Bronchial epithelial cell (primary cell): Measurements from ENCODE around the gene GRPR. TPM values are rescaled to one million over a fixed set of nuclear protein-coding genes. Genes with fewer than 3 reads are reported as not detected.
"Not testable (repeated sequence)": the region's sequence is repeated elsewhere in the genome, so short reads cannot be mapped to it uniquely, and the experiment has no call there.

Experiments
- DNase-seq: peaks from one replicate; pipeline ENCODE4 v3.0.0-alpha.2; 2010; ENCODE audit warnings: low read depth
- FAIRE-seq: peaks from 2 replicates; lab custom pipeline; 2011; peaks lifted over from hg19 to GRCh38; lab: Jason Lieb, UNC
- H3K27me3 ChIP-seq: 2 replicates; pipeline ENCODE4 v1.5.1; 2011; ENCODE audit warnings: low read length; ENCODE audit not compliant: control insufficient read depth, insufficient read depth
- H3K36me3 ChIP-seq: 2 replicates; pipeline ENCODE4 v1.5.1; 2011; ENCODE audit warnings: low read length; ENCODE audit not compliant: control insufficient read depth, insufficient read depth
- H3K4me3 ChIP-seq: 2 replicates; pipeline ENCODE4 v1.5.1; 2011; ENCODE audit warnings: mild to moderate bottlenecking, low read depth, low read length, control low read depth
- CTCF ChIP-seq: IDR thresholded peaks from 2 replicates; pipeline ENCODE4 v1.5.1; 2011; ENCODE audit warnings: mild to moderate bottlenecking, moderate library complexity, low read length, control low read depth, inconsistent platforms; ENCODE audit not compliant: insufficient read depth, severe bottlenecking
- total RNA-seq: library from RNA; depleted of rRNA; stranded (reverse); fragments of >200 nt; gene quantifications from 2 replicates; pipeline ENCODE4 v1.2.1, GENCODE V29; 2014

GRPR gene
- total RNA-seq, 1 donor from 2014 or later, result not detected

DNA sequence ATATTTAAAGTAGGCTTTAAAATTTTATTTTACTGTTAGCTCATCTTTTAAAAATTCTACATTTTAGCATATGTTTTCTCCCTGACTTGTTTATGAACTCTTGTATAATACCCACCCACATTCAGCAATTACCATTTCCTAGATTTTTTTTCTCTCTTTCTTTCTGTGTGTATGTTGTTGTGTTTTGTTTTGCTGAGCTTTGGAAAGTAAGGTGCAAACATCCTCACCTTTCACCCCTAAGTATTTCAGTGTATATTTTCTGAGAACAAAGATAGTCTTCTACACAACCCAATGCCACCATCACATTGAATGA is 18.8 kb downstream of the GRPR start:
- no peak for DNase-seq
- no peaks in the 10 kb centered on the region for H3K36me3 ChIP-seq
- FAIRE-seq, result no peak
- H3K4me3 ChIP-seq, result no peak overlapping the region
- TF ChIP-seq CTCF, result no peak
- H3K27me3 ChIP-seq, result no peaks in the 10 kb centered on the region

GRCh38 chrX:16143968-16144367 is 20.6 kb downstream of the GRPR start:
- DNase-seq (no peak), FAIRE-seq (no peak)
- Histone ChIP-seq H3K4me3 (no peak overlapping the region), H3K27me3 (no peaks in the 10 kb centered on the region), H3K36me3 (no peaks in the 10 kb centered on the region)
- TF ChIP-seq CTCF, result no peak

DNA sequence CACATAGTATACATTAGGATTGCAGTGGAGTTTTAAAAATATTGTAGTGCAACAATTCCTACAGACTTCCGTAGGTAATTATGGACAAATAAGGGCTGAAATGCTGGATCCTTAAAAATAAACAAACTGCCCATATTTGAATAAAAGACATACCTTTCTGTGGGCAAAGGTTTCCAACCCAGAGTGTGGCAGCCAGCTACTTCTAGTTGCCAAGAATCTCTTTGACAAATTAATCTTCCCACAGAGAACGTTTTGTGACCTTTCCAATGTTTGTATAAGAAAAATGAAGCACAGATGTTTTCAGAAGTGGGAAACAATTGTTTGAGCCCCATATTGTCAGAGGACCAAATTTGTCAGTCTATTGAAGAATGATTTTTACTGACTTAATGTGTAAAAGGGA is 21.1 kb downstream of the GRPR start:
- no peak for FAIRE-seq
- TF ChIP-seq CTCF, result no peak

DNA sequence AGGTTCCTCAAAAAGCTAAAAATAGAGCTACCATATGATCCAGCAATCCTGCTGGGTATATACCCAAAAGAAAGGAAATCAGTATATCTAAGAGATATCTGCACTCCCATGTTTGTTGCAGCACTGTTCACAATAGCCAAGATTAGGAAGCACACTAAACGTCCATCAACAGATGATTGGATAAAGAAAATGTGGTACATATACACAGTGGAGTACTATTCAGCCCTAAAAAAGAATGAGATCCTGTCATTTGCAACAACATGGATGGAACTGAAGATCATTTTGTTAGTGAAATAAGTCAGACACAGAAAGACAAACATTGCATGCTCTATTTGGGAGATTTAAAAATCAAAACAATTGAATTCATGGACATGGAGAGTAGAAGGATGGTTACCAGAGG is 21.7 kb downstream of the GRPR start:
- not testable (repeated sequence) for H3K27me3 ChIP-seq, DNase-seq, H3K4me3 ChIP-seq, H3K36me3 ChIP-seq, FAIRE-seq

More for the DNA sequence above, 21.1 kb downstream of the GRPR start:
- Histone ChIP-seq H3K27me3 (no peaks in the 10 kb centered on the region), H3K4me3 (no peak overlapping the region), H3K36me3 (no peaks in the 10 kb centered on the region)
- no peak for DNase-seq

GRCh38 chrX:16145656-16146055 is 22.3 kb downstream of the GRPR start:
- FAIRE-seq, result no peak
- no peak for TF ChIP-seq CTCF
- Histone ChIP-seq H3K36me3 (no peaks in the 10 kb centered on the region), H3K27me3 (no peaks in the 10 kb centered on the region), H3K4me3 (no peak overlapping the region)
- no peak for DNase-seq

DNA sequence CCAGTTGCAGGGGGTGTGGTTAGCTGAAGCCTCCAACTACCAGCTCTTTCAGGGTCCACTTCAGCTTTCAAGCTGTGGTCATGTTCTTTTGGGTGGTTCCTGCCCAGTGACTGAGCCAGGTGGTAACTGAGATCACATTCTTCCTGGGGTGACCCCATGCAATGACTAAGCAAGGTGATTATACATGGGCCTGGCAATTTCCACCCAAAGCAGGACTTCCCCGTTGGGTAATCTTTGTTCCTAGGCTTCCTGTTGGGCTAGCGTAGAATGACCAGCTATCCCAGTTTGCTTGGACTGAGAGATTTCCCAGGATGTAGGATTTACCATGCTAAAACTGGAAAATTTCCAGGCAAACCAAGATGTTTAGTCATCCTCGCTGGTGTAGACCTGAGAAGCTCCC is 25.5 kb downstream of the GRPR start:
- Histone ChIP-seq H3K4me3 (no peak overlapping the region), H3K36me3 (no peaks in the 10 kb centered on the region), H3K27me3 (no peaks in the 10 kb centered on the region)
- peak; percentile 83 for DNase-seq
- TF ChIP-seq CTCF, result no peak
- FAIRE-seq, result peak; percentile 28
